T47D (cell line): ENCODE data around the gene C19orf12.

Experiments
- DNase-seq, 2 experiments: peaks; one replicate each; pipeline versions ENCODE4 v3.0.0 to v3.0.0-alpha.2; 2011 to 2012; ENCODE audit warnings: low read depth in 1 of 2, low spot score in 1 of 2
- JUND ChIP-seq: IDR thresholded peaks from 2 replicates; pipeline ENCODE4 v1.6.1; 2012; ENCODE audit warnings: low read depth
- in situ Hi-C: cut with HindIII; loops from 2 replicates; pipeline ENCODE4 v1.10.0; 2016; ENCODE audit warnings: low sequenced_read_pairs, low pct_unique_long_range_greater_than_20kb

The C19orf12 gene

DNA sequence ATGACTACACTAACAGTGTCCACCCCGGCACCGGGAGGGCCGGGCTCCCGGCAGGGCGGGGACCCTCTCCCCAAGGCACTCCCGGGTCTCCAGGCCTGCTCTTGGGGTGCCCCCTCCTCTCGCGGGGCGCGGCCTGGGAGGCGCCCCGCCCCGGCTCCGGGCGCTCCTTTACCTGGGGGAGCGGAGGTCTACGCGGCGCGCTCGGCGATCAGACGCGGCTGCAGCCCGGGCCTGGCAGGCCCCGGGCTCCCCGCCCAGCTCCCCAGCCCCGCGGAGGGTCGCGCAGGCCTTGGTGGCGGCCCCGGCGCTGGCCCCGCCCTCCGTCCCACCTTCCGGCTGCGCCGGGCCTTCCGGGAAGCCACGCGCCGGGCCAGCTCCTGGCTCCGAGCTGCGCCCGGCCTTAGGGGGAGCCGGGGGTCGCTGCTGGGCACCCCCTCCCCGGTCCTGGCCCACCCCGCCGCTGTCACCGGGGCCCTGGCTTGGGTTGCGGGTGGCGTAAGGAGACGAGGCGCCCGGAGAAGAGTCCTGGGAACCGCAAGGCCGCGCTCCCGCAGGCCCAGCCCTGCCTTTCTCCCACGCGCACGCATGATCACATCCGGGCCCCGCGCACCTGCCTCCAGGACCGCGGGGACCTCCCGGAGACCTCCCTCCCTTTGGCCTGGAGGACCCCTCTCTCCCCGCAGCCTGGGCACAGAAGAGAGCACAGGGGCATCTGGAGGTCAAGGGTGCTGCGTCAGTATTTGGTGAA lies at the start of gene C19orf12:
C19orf12 (minus strand) TSS at position 309 of the 748 bp plus-strand sequence. CDS start 6,848 bp downstream, outside the sequence.
- peak; percentile 23 to 35 for DNase-seq
- in situ Hi-C loops: no loop called here
- no peak for TF ChIP-seq JUND

DNA sequence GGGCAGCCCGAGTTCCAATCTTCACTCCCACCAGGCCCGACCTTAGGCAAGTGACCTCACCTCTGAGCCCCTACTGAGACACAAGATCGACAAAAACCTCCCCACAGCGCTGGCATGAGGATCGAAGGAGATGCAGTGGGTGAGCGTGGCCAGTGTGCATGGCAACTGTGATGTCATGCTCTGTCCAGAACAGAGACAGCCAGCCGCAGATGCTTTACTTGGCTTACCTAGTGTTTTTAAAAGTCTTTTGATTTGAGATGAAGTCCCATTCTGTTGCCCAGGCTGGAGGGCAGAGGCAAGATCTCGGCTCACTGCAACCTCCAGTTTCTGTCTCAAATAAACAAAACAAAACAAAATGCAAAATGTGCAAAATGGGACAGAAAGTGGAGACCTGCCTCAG lies 49.3 kb upstream of the C19orf12 start:
- in situ Hi-C loops: no loop called here
- no peak for DNase-seq
- TF ChIP-seq JUND: no peak

DNA sequence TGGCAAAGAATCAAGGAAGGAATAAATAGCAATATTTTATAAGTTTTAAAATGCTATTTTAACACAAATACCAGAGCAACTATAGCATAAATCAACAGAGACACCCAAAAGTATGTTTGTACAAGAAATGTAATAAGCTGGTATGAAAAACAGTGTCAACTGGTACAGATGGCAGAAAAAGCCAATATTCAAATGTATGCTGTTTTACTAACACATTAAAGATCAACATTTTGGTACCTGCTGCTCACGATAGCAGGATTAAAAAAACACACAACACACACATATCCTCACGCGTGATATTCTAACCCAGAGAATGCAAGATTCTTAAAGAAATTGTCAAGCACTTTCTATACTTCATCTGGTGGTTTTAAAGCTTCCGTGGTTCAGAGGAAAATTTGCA lies 48.1 kb upstream of the C19orf12 start:
- TF ChIP-seq JUND: no peak
- in situ Hi-C loops: no loop called here
- DNase-seq: no peak

DNA sequence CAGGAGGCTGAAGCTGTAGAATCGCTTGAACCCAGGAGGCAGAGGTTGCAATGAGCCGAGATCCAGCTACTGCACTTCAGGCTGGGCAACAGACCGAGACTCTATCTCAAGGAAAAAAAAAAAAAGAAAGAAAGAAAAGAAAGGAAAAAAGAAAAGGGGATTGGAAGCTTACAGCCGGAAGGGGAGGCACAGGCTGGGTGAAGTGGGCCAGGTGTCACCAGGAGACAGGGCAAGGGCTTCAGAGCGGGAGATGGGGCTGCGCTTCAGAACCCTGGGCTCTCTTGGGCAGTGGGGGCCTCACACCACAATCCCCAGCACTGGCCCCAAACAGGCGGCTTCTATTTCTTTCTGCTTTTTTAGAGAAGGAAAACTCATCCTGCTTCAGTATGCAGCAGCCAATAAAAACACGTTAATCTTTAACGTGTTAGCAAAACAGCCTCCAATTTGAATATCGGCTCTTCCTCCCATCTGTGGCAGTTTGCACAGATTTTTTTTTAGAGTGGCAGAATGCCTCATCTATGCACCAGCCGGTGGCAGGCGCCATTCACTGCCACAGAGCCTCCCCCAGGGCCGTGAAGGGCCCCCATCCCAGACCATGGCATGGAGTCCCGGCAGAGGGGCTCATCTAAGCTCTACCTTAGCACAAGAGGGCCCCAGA lies 46.6 kb upstream of the C19orf12 start:
- DNase-seq: no peak
- TF ChIP-seq JUND: no peak
- in situ Hi-C loops: no loop called here

DNA sequence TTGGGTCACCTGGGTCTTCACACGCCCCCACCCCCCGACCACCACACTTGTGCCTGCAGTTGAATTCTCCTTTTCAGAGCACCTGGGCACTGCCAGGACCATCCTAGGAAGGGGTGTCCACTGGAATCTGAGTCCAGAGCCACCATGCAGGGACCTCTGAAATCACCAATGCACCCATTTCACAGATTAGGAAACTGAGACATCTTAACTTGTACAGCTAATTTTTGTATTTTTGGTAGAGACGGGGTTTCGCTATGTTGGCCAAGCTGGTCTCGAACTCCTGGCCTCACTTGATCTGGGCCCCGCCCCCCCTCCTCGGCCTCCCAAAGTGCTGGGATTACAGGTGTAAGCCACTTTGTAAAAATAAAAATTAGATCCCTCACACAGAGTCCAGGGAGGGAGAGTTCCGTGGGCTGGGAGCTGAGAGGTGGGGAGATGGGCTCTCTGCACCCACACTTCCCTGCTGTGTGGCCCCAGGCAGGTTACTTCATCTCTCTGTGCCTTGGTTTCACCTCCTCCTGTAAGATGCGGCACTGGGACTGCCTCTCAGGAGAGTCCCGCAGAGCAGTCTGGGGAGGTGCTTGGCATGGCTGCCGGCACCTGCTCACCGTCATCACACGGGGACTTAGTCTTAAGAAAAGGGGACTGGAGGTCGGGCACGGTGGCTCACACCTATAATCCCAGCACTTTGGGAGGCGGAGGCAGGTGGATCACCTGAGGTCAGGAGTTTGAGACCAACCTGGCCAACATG lies 45.9 kb upstream of the C19orf12 start:
- TF ChIP-seq JUND: no peak
- no peak for DNase-seq
- in situ Hi-C loops: no loop called here

DNA sequence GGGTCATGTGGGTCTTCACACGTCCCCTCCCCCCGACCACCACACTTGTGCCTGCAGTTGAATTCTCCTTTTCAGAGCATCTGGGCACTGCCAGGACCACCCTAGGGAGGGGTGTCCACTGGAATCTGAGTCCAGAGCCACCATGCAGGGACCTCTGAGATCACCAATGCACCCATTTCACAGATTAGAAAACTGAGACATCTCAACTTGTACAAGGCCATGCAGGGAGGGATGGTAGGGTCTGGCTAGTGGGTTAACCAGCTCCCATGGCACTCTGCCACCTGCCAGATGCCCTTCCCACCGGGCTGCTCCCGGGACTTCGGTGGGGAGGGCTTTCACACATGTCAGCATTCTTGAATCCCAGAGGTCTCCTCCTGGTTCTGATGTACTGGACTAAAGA lies 44.3 kb upstream of the C19orf12 start:
- in situ Hi-C loops: no loop called here

DNA sequence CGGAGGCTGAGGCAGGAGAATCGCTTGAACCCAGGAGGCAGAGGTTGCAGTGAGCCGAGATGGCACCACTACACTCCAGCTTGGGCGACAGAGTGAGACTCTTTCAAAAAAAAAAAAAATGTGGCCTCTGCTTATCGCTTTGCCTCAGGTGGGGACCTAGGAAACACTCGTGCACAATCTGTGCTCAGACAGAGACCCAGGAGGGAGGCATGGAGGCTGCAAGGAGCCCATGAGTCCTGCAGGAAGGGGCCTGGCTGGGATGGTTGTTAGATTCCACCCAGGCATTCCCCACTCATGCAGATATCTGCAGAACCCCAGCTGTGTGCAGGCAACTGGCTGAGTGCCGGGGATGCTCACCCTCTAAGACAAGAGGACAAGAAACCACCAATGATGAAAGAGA lies 43.8 kb upstream of the C19orf12 start:
- DNase-seq: no peak
- in situ Hi-C loops: no loop called here

More for the DNA sequence above, 44.3 kb upstream of the C19orf12 start:
- TF ChIP-seq JUND: no peak
- no peak for DNase-seq

DNA sequence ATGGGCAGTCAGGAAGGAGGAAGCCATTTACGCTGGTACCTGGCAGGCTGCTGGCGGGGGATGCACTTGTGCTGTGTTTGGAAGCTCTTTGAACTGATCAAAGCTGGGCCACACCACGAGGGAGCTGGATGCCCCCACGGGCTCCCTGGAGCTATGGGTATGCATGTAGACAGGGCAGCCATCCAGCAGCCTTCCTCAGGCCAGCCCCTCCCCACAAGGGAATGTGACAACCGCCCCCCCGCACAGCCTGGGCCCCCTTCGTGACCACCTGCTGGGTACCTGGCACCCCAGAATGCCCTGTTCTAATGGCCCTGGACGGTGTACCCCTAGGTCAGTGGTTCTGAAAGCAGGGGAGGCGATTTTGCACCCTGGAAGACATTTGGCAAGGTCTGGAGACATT lies 42.5 kb upstream of the C19orf12 start:
- TF ChIP-seq JUND: no peak
- no peak for DNase-seq
- in situ Hi-C loops: no loop called here

More for the DNA sequence above, 43.8 kb upstream of the C19orf12 start:
- TF ChIP-seq JUND: no peak

DNA sequence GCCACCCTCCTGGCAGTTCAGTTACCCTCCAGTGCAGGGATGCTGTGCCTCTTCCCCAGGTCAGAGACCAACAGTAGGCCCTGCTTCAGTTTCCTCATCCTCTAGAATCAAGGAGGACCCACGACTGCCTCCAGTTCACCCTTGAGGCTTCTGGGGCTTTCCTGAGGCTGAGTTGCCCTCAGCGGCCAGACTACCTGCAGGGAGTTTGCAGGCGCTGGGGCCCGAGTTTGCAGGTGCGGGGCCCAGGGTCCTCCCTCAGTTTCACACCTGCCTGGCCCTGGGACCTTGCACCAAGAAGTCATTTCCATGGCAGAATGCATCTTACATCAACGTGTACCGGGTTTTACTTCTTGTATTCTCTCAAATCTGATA lies 38.9 kb upstream of the C19orf12 start:
- no peak for DNase-seq
- TF ChIP-seq JUND: no peak
- in situ Hi-C loops: no loop called here

DNA sequence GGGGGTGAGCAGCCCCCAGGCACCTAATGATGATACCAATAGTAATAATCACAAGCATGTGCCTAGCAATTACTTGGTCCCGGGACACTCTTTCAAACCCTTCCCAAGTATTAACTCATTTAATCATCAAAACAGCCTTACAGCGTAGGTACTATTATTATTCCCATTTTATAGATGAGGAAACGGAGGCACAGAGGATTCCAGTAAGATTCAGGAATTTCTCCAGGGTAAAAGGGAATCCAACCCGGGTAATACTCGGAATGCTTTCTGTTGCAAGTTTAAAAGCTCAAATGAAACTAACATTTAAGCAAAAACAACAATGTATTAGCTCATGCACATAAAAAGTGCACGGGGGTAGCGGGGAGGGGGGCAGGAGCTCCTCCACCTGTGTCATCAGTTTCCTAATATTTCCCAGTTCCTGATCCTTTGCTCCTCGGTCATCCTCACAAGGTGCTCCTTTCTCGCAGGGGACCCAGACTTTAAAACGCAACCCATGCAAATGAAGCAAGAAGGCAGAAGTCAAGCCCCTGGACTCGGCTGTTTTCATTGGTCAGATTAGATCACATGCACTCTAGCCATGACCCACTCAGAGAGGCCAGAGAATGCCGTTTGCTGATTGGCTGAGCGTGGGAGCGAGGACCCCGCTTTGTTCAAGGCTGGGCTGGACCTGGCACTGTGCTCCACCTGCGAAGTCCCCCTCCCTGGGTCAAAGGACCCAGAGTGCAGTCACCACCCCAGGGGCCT lies 38.3 kb upstream of the C19orf12 start:
- no peak for TF ChIP-seq JUND
- DNase-seq: no peak
- in situ Hi-C loops: no loop called here

DNA sequence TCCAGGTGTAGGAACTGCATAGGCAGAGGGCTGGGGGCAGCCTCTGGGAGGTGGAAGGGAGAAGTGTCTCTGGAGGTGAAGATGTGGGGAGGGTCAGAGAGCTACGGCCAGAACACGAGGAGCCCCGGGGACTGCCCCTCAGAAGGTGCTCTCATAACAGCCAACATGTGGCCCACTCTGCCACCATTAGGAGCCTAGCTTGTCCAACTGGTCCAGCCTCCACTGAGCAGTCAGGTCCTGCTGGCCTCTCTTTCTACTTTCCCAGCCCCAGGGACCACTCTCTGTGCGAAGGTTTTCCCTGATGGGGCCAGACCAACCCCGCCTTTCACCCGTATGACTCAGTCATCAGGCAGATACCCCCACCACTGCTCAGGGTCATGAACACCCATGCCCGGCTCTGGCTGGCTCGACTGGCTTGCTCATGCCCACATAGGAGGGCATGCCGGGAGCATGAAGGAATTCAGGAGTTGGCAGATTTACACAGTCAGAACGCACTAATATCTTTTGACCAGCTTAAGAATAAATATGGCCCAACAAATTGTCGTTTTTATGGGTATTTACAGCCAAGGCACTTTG lies 37.5 kb upstream of the C19orf12 start:
- TF ChIP-seq JUND: no peak
- DNase-seq: no peak
- in situ Hi-C loops: no loop called here

DNA sequence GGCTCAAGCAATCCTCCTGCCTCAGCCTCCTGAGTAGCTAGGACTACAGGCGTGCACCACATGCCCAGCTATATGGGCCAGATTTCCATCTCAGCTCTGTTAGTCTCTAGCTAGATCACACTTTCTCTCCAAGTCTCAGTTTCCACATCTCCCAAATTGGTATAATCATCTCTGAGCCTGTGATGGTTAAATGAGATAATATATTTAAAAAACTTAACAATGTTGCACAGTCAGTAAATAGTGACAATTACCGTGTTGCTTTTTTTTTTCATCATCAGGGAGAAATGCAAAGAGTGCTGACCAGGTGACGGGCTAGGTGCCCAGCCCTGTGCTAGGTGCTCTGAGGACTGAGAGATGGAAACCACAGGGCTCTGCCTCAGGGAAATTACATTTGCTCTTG lies 36.9 kb upstream of the C19orf12 start:
- no peak for DNase-seq
- no peak for TF ChIP-seq JUND
- in situ Hi-C loops: no loop called here
